Measurements from ENCODE around the gene RAVER2.

DNA sequence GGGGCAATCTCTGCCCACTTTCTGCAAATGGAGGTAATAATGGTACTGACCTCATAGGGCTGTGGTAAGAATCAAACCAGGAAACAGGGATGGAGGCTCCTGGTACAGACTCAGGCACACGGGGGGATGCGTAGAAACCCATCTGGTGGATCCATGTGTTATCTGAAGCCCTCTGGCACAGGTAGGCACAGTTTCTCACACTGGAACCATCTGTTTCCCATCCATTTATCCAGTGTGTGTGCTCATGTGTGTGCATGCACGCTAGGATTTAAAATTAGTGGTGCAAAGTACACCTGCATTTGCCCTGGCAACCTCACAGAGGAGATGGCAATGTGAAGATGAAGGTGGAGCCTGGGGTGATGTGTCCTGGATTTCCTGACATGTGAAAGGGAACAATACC lies 103.3 kb downstream of the RAVER2 start:
- TF ChIP-seq, protein P1, sequence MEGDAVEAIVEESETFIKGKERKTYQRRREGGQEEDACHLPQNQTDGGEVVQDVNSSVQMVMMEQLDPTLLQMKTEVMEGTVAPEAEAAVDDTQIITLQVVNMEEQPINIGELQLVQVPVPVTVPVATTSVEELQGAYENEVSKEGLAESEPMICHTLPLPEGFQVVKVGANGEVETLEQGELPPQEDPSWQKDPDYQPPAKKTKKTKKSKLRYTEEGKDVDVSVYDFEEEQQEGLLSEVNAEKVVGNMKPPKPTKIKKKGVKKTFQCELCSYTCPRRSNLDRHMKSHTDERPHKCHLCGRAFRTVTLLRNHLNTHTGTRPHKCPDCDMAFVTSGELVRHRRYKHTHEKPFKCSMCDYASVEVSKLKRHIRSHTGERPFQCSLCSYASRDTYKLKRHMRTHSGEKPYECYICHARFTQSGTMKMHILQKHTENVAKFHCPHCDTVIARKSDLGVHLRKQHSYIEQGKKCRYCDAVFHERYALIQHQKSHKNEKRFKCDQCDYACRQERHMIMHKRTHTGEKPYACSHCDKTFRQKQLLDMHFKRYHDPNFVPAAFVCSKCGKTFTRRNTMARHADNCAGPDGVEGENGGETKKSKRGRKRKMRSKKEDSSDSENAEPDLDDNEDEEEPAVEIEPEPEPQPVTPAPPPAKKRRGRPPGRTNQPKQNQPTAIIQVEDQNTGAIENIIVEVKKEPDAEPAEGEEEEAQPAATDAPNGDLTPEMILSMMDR (IDR thresholded peaks at IDR 0.05), result no peak
- no peak for TF ChIP-seq EP300 (IDR thresholded peaks at IDR 0.05; ENCODE audit: low read depth)
